CD4-positive, alpha-beta memory T cell (primary cell): Measurements from ENCODE around the gene RGS7BP. TPM values are rescaled to one million over a fixed set of nuclear protein-coding genes. Genes with fewer than 3 reads are reported as not detected.

Source experiments
- CTCF ChIA-PET: fragments of 350-600 bp; sonication (Branson Sonifier 250); formaldehyde crosslinking; loops from one replicate; lab custom pipeline; 2021; ENCODE audit warnings: inconsistent platforms; ENCODE audit not compliant: partially characterized antibody; lab: Charles Lee
- POLR2A ChIA-PET: fragments of 350-600 bp; sonication (Branson Sonifier 250); formaldehyde crosslinking; loops from one replicate; lab custom pipeline; 2021; ENCODE audit not compliant: partially characterized antibody; lab: Charles Lee
- DNase-seq, 5 donors: peaks; one replicate each; pipeline versions ENCODE4 v3.0.0 to v3.0.0-alpha.2; 2020 to 2022; ENCODE audit warnings: mixed read lengths in 1 of 5
- H3K27ac ChIP-seq: one replicate; pipeline ENCODE4 v1.7.0; 2013; ENCODE audit warnings: low read depth, low read length
- H3K27me3 ChIP-seq: 2 replicates; pipeline ENCODE4 v1.7.0; 2013; ENCODE audit warnings: mild to moderate bottlenecking, low read length, moderate library complexity; ENCODE audit not compliant: insufficient read depth
- H3K36me3 ChIP-seq: 2 replicates; pipeline ENCODE4 v1.7.0; 2013; ENCODE audit warnings: mild to moderate bottlenecking, low read length, moderate library complexity; ENCODE audit not compliant: insufficient read depth
- H3K4me1 ChIP-seq: 2 replicates; pipeline ENCODE4 v1.7.0; 2013; ENCODE audit warnings: mild to moderate bottlenecking, low read length, moderate library complexity; ENCODE audit not compliant: insufficient read depth
- H3K4me3 ChIP-seq, 2 donors: one replicate each; pipeline ENCODE4 v1.7.0; 2013; ENCODE audit warnings: low read length in 2 of 2, mild to moderate bottlenecking in 1 of 2
- H3K9me3 ChIP-seq, 2 donors: one replicate each; pipeline ENCODE4 v1.7.0; 2013; ENCODE audit warnings: low read length in 2 of 2, control low read depth in 1 of 2; ENCODE audit not compliant: control insufficient read depth in 1 of 2
- H3K27ac Mint-ChIP-seq, 7 donors: one replicate each; pipeline ENCODE4 v1.8.0; 2020 to 2021; ENCODE audit warnings: mixed read lengths in 7 of 7, mild to moderate bottlenecking in 6 of 7, inconsistent platforms in 3 of 7, moderate library complexity in 3 of 7
- H3K27me3 Mint-ChIP-seq, 2 donors: one replicate each; pipeline ENCODE4 v1.8.0; 2020 to 2021; ENCODE audit warnings: mixed read lengths in 2 of 2
- H3K36me3 Mint-ChIP-seq, 2 donors: one replicate each; pipeline ENCODE4 v1.8.0; 2020 to 2021; ENCODE audit warnings: mixed read lengths in 2 of 2, inconsistent platforms in 1 of 2, mild to moderate bottlenecking in 1 of 2
- H3K4me1 Mint-ChIP-seq, 4 donors: one replicate each; pipeline ENCODE4 v1.8.0; 2020 to 2021; ENCODE audit warnings: mixed read lengths in 4 of 4, mild to moderate bottlenecking in 1 of 4
- H3K4me3 Mint-ChIP-seq, 8 donors: one replicate each; pipeline ENCODE4 v1.8.0; 2020 to 2021; ENCODE audit warnings: mixed read lengths in 8 of 8, mild to moderate bottlenecking in 7 of 8, moderate library complexity in 6 of 8, inconsistent platforms in 3 of 8
- H3K9me3 Mint-ChIP-seq, 8 donors: one replicate each; pipeline ENCODE4 v1.8.0; 2020 to 2021; ENCODE audit warnings: mixed read lengths in 8 of 8, mild to moderate bottlenecking in 5 of 8, inconsistent platforms in 3 of 8, moderate library complexity in 1 of 8
- intact Hi-C: fragments of 100-400 bp; cut with micrococcal nuclease; formaldehyde crosslinking; loops from one replicate; pipeline ENCODE4 v1.15.1; 2023
- polyA plus RNA-seq, 2 donors: library from polyadenylated mRNA; unstranded; fragments of 300-500 nt; fragmentation: Illumina TruSeq; gene quantifications; one replicate each; pipeline ENCODE4 v1.2.3, GENCODE V29; 2021
- total RNA-seq, 2 experiments: library from RNA; stranded (reverse); gene quantifications; one replicate each; pipeline ENCODE4 v1.2.3, GENCODE V29; 2021

The RGS7BP gene
- not detected for total RNA-seq
- polyA plus RNA-seq = not detected

GRCh38 chr5:64505769-64506566 lies at the start of gene RGS7BP:
RGS7BP (plus strand) TSS chr5:64506015; CDS start chr5:64506625, 610 bp downstream.
- Histone ChIP-seq H3K9me3 (no peaks in the 10 kb centered on the region), H3K4me1 (no peaks in the 10 kb centered on the region), H3K27ac (no peak within 1 kb of the TSS), H3K36me3 (no peaks in the 10 kb centered on the region), H3K27me3 (no peaks in the 10 kb centered on the region), H3K4me3 (no peak within 1 kb of the TSS)
- Mint-ChIP-seq H3K4me3 (peak within 1 kb of the TSS in 2 of 8 donors; percentile 23 to 63), H3K9me3 (peaks cover 0 to 7% (median 2%) of the 10 kb centered on the region in 8 donors), H3K36me3 (no peaks in the 10 kb centered on the region), H3K4me1 (peaks cover 3 to 7% (median 5%) of the 10 kb centered on the region in 4 donors), H3K27me3 (peaks cover 29% of the 10 kb centered on the region in 2 donors), H3K27ac (no peak within 1 kb of the TSS)
- DNase-seq = no peak
- POLR2A ChIA-PET = no interaction called here
- intact Hi-C loops = no loop called here
- CTCF ChIA-PET = no interaction called here

GRCh38 chr5:64457846-64458245 lies 48.0 kb upstream of the RGS7BP start:
- intact Hi-C loops = no loop called here
- Mint-ChIP-seq H3K4me3 (no peak overlapping the region), H3K9me3 (peaks cover 0 to 14% (median 4%) of the 10 kb centered on the region in 8 donors)

GRCh38 chr5:64458948-64459347 lies 46.9 kb upstream of the RGS7BP start:
- intact Hi-C loops = no loop called here
- H3K4me3 ChIP-seq = no peak overlapping the region
- H3K9me3 ChIP-seq = no peaks in the 10 kb centered on the region
- H3K4me1 ChIP-seq = no peaks in the 10 kb centered on the region
- no peak overlapping the region for H3K27ac ChIP-seq
- H3K36me3 Mint-ChIP-seq = no peaks in the 10 kb centered on the region
- no peak overlapping the region for H3K4me3 Mint-ChIP-seq
- no peaks in the 10 kb centered on the region for H3K4me1 Mint-ChIP-seq
- ChIA-PET CTCF (no interaction called here), POLR2A (no interaction called here)
- no peaks in the 10 kb centered on the region for H3K36me3 ChIP-seq
- peaks cover 0 to 14% (median 5%) of the 10 kb centered on the region in 8 donors for H3K9me3 Mint-ChIP-seq
- no peak overlapping the region for H3K27ac Mint-ChIP-seq
- H3K27me3 Mint-ChIP-seq = no peaks in the 10 kb centered on the region
- DNase-seq = no peak
- no peaks in the 10 kb centered on the region for H3K27me3 ChIP-seq

More at GRCh38 chr5:64457846-64458245, 48.0 kb upstream of the RGS7BP start:
- no peaks in the 10 kb centered on the region for H3K36me3 ChIP-seq
- Mint-ChIP-seq H3K27me3 (no peaks in the 10 kb centered on the region), H3K27ac (no peak overlapping the region), H3K36me3 (no peaks in the 10 kb centered on the region), H3K4me1 (no peaks in the 10 kb centered on the region)
- no peaks in the 10 kb centered on the region for H3K27me3 ChIP-seq
- no peak for DNase-seq
- H3K4me1 ChIP-seq = no peaks in the 10 kb centered on the region
- POLR2A ChIA-PET = no interaction called here
- CTCF ChIA-PET = no interaction called here
- H3K9me3 ChIP-seq = no peaks in the 10 kb centered on the region
- H3K4me3 ChIP-seq = no peak overlapping the region
- no peak overlapping the region for H3K27ac ChIP-seq

GRCh38 chr5:64462391-64462790 lies 43.4 kb upstream of the RGS7BP start:
- Histone ChIP-seq H3K9me3 (no peaks in the 10 kb centered on the region), H3K4me1 (no peaks in the 10 kb centered on the region), H3K27ac (no peak overlapping the region), H3K36me3 (no peaks in the 10 kb centered on the region), H3K27me3 (no peaks in the 10 kb centered on the region), H3K4me3 (no peak overlapping the region)
- CTCF ChIA-PET = no interaction called here
- Mint-ChIP-seq H3K27ac (no peak overlapping the region), H3K4me1 (no peaks in the 10 kb centered on the region), H3K4me3 (no peak overlapping the region), H3K36me3 (no peaks in the 10 kb centered on the region), H3K9me3 (peaks cover 0 to 14% (median 5%) of the 10 kb centered on the region in 8 donors), H3K27me3 (no peaks in the 10 kb centered on the region)
- intact Hi-C loops = no loop called here
- DNase-seq = no peak
- POLR2A ChIA-PET = no interaction called here

GRCh38 chr5:64486163-64486562 lies 19.7 kb upstream of the RGS7BP start:
- no peaks in the 10 kb centered on the region for H3K27me3 Mint-ChIP-seq
- POLR2A ChIA-PET = no interaction called here
- Histone ChIP-seq H3K27me3 (no peaks in the 10 kb centered on the region), H3K9me3 (no peaks in the 10 kb centered on the region), H3K36me3 (no peaks in the 10 kb centered on the region), H3K4me1 (no peaks in the 10 kb centered on the region), H3K4me3 (no peak overlapping the region), H3K27ac (no peak overlapping the region)
- no peaks in the 10 kb centered on the region for H3K4me1 Mint-ChIP-seq
- no peak for DNase-seq
- CTCF ChIA-PET = no interaction called here
- H3K27ac Mint-ChIP-seq = no peak overlapping the region
- H3K4me3 Mint-ChIP-seq = no peak overlapping the region
- H3K36me3 Mint-ChIP-seq = no peaks in the 10 kb centered on the region
- H3K9me3 Mint-ChIP-seq = peaks cover 0 to 29% (median 8%) of the 10 kb centered on the region in 8 donors
- intact Hi-C loops = no loop called here

GRCh38 chr5:64487283-64487682 lies 18.5 kb upstream of the RGS7BP start:
- Mint-ChIP-seq H3K27ac (no peak overlapping the region), H3K9me3 (peaks cover 0 to 26% (median 8%) of the 10 kb centered on the region in 8 donors), H3K4me1 (no peaks in the 10 kb centered on the region), H3K36me3 (no peaks in the 10 kb centered on the region), H3K27me3 (no peaks in the 10 kb centered on the region), H3K4me3 (no peak overlapping the region)
- Histone ChIP-seq H3K27ac (no peak overlapping the region), H3K27me3 (no peaks in the 10 kb centered on the region), H3K4me3 (no peak overlapping the region), H3K36me3 (no peaks in the 10 kb centered on the region), H3K9me3 (no peaks in the 10 kb centered on the region), H3K4me1 (no peaks in the 10 kb centered on the region)
- DNase-seq = no peak
- CTCF ChIA-PET = no interaction called here
- intact Hi-C loops = no loop called here
- POLR2A ChIA-PET = no interaction called here

- H3K27me3 Mint-ChIP-seq = no peaks in the 10 kb centered on the region
- intact Hi-C loops = no loop called here
- H3K4me3 ChIP-seq = no peak overlapping the region
Measured at GRCh38 chr5:64489857-64490256, 16.0 kb upstream of the RGS7BP start.

More at GRCh38 chr5:64489857-64490256, 16.0 kb upstream of the RGS7BP start:
- Histone ChIP-seq H3K36me3 (no peaks in the 10 kb centered on the region), H3K9me3 (no peaks in the 10 kb centered on the region), H3K27ac (no peak overlapping the region), H3K4me1 (no peaks in the 10 kb centered on the region), H3K27me3 (no peaks in the 10 kb centered on the region)
- Mint-ChIP-seq H3K36me3 (no peaks in the 10 kb centered on the region), H3K4me1 (no peaks in the 10 kb centered on the region), H3K27ac (no peak overlapping the region), H3K4me3 (no peak overlapping the region), H3K9me3 (peaks cover 0 to 20% (median 8%) of the 10 kb centered on the region in 8 donors)
- ChIA-PET CTCF (no interaction called here), POLR2A (no interaction called here)
- no peak for DNase-seq
